CD14-positive monocyte (primary cell): ENCODE measurements around the gene ELMO1. TPM values are rescaled to one million over a fixed set of nuclear protein-coding genes. Genes with fewer than 3 reads are reported as not detected.

Source experiments
- DNase-seq, 3 donors: peaks; one replicate each; pipeline ENCODE4 v3.0.0-alpha.2; 2011 to 2022
- H2AFZ ChIP-seq: 2 replicates; pipeline ENCODE4 v1.6.0; 2012; ENCODE audit warnings: mild to moderate bottlenecking, low read depth, low read length, inconsistent platforms; ENCODE audit not compliant: insufficient read depth, poor library complexity, severe bottlenecking
- H3K27ac ChIP-seq, 2 donors: 1 replicate in 1 of 2; 2 replicates in 1 of 2; pipeline ENCODE4 v1.5.1; 2012 to 2013; ENCODE audit warnings: low read length in 2 of 2, control low read depth in 1 of 2, inconsistent platforms in 1 of 2, low read depth in 1 of 2, mild to moderate bottlenecking in 1 of 2
- H3K27me3 ChIP-seq, 2 donors: one replicate each; pipeline versions ENCODE4 v1.6.0 to v1.6.1; 2011 to 2013; ENCODE audit warnings: low read length in 2 of 2; ENCODE audit not compliant: control insufficient read depth in 2 of 2, insufficient read depth in 2 of 2
- H3K36me3 ChIP-seq, 2 donors: replicated peaks in 1 of 2; 1 replicate in 1 of 2; 2 replicates in 1 of 2; pipeline versions ENCODE4 v1.5.1 to v1.6.1; 2012 to 2013; ENCODE audit warnings: low read length in 2 of 2, control low read depth in 1 of 2, inconsistent platforms in 1 of 2, mild to moderate bottlenecking in 1 of 2; ENCODE audit not compliant: insufficient read depth in 2 of 2, control insufficient read depth in 1 of 2
- H3K4me1 ChIP-seq, 2 donors: 1 replicate in 1 of 2; 2 replicates in 1 of 2; pipeline versions ENCODE4 v1.5.1 to v1.6.1; 2012 to 2013; ENCODE audit warnings: low read length in 2 of 2, control low read depth in 1 of 2, inconsistent platforms in 1 of 2, mild to moderate bottlenecking in 1 of 2, moderate library complexity in 1 of 2; ENCODE audit not compliant: insufficient read depth in 2 of 2, control insufficient read depth in 1 of 2
- H3K4me2 ChIP-seq: replicated peaks from 2 replicates; pipeline ENCODE3; 2012; ENCODE audit warnings: low read length, moderate library complexity, mild to moderate bottlenecking; ENCODE audit not compliant: poor library complexity, severe bottlenecking; ENCODE audit errors: extremely low read depth
- H3K4me3 ChIP-seq, 3 experiments: fragments of 200-600 bp in 1 of 3; sonication (generic) in 1 of 3; replicated peaks in 1 of 3; 1 replicate in 2 of 3; 2 replicates in 1 of 3; pipeline ENCODE4 v1.5.1; 2011 to 2013; ENCODE audit warnings: low read length in 3 of 3, mild to moderate bottlenecking in 3 of 3, control low read depth in 2 of 3, low read depth in 2 of 3, inconsistent platforms in 1 of 3, moderate library complexity in 1 of 3
- H3K79me2 ChIP-seq: 2 replicates; pipeline ENCODE4 v1.6.0; 2012; ENCODE audit warnings: mild to moderate bottlenecking, control low read depth, inconsistent platforms, low read length, moderate library complexity; ENCODE audit not compliant: insufficient read depth
- H3K9ac ChIP-seq: 2 replicates; pipeline ENCODE4 v1.6.0; 2017; ENCODE audit warnings: low read length, mild to moderate bottlenecking; ENCODE audit not compliant: insufficient read depth, poor library complexity, severe bottlenecking
- H3K9me3 ChIP-seq, 2 donors: replicated peaks in 1 of 2; 1 replicate in 1 of 2; 2 replicates in 1 of 2; pipeline versions ENCODE4 v1.5.1 to v1.6.1; 2012 to 2013; ENCODE audit warnings: low read length in 2 of 2, control low read depth in 1 of 2; ENCODE audit not compliant: control insufficient read depth in 1 of 2, insufficient read depth in 1 of 2
- H4K20me1 ChIP-seq: 2 replicates; pipeline ENCODE4 v1.6.0; 2012; ENCODE audit warnings: mild to moderate bottlenecking, low read length, control low read depth, moderate library complexity; ENCODE audit not compliant: insufficient read depth
- H3K27ac Mint-ChIP-seq, 7 donors: one replicate each; pipeline ENCODE4 v1.8.0; 2020; ENCODE audit warnings: mild to moderate bottlenecking in 7 of 7, mixed read lengths in 7 of 7, moderate library complexity in 6 of 7, inconsistent platforms in 2 of 7
- H3K27me3 Mint-ChIP-seq, 3 donors: one replicate each; pipeline ENCODE4 v1.8.0; 2021 to 2022; ENCODE audit warnings: low read depth in 3 of 3, mild to moderate bottlenecking in 3 of 3, mixed read lengths in 3 of 3, moderate library complexity in 3 of 3, inconsistent platforms in 1 of 3
- H3K36me3 Mint-ChIP-seq, 2 donors: one replicate each; pipeline ENCODE4 v1.8.0; 2020; ENCODE audit warnings: mixed read lengths in 2 of 2, inconsistent platforms in 1 of 2, mild to moderate bottlenecking in 1 of 2
- H3K4me1 Mint-ChIP-seq: one replicate; pipeline ENCODE4 v1.8.0; 2020; ENCODE audit warnings: mild to moderate bottlenecking, mixed read lengths
- H3K4me3 Mint-ChIP-seq, 2 donors: one replicate each; pipeline ENCODE4 v1.8.0; 2020; ENCODE audit warnings: mild to moderate bottlenecking in 2 of 2, mixed read lengths in 2 of 2, moderate library complexity in 1 of 2
- H3K9me3 Mint-ChIP-seq, 7 donors: one replicate each; pipeline ENCODE4 v1.8.0; 2020 to 2022; ENCODE audit warnings: mixed read lengths in 7 of 7, mild to moderate bottlenecking in 6 of 7, moderate library complexity in 6 of 7, inconsistent platforms in 2 of 7
- WGBS: methylation state at CpG from one replicate; pipeline ENCODE4 v1.1.5; 2013; ENCODE audit warnings: missing lambda C conversion rate; ENCODE audit not compliant: insufficient coverage; 5-methylcytosine and 5-hydroxymethylcytosine counted together
- intact Hi-C, 2 donors: fragments of 100-400 bp; cut with micrococcal nuclease; formaldehyde crosslinking; loops; one replicate each; pipeline versions ENCODE4 v1.15.0 to v1.15.1; 2023
- polyA plus RNA-seq, 3 donors: library from polyadenylated mRNA; depleted of rRNA in 1 of 3; unstranded in 2 of 3; stranded (reverse) in 1 of 3; fragments of 300-500 nt in 2 of 3; fragments of >200 nt in 1 of 3; fragmentation: Illumina TruSeq in 2 of 3; gene quantifications; 1 replicate in 2 of 3; 2 replicates in 1 of 3; pipeline ENCODE4 v1.2.3, GENCODE V29; 2012 to 2021
- TF ChIP-seq, protein P1 (sequence below): fragments of 200-600 bp; IDR thresholded peaks from one replicate; pipeline ENCODE4 v1.8.0; 2022; ENCODE audit warnings: antibody characterized with exemption, mild to moderate bottlenecking

Gene ELMO1
- polyA plus RNA-seq, 3 donors = 46.6 to 50.2 (median 46.7) TPM

DNA sequence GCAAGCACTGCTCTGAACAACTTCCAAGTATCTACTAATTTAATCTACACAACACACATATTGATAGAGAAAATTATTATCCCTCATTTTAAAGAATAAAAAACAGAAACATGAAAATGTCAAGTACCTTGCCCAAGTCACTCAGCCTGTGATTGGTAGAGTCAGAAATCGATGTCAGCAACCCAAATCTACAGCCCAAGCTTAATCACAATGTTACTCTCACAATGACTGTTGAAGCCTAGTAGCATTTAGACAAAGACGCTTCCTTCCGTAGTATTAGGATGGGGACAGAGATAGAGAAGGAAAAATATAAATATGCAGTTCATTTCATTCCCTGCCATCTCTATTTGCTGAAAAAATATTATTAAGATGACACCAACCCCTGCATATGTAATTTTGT, 242.5 kb downstream of the ELMO1 start:
- Mint-ChIP-seq H3K27me3 (peaks cover 0 to 1% (median 0%) of the 10 kb centered on the region in 3 donors), H3K4me3 (no peak overlapping the region), H3K4me1 (peaks cover 20% of the 10 kb centered on the region), H3K9me3 (peaks cover 0 to 3% (median 0%) of the 10 kb centered on the region in 7 donors), H3K36me3 (peaks cover 63 to 70% of the 10 kb centered on the region in 2 donors), H3K27ac (peak overlapping the region in 1 of 7 donors; percentile 7)
- H4K20me1 ChIP-seq = peaks cover 19% of the 10 kb centered on the region
- H3K9ac ChIP-seq = no peak overlapping the region
- no peak for DNase-seq
- WGBS = no CpG with 5 or more reads among the region's 3 CpGs
- H3K27ac ChIP-seq = no peak overlapping the region
- no peaks in the 10 kb centered on the region for H3K9me3 ChIP-seq
- intact Hi-C loops = loop anchor here (10.0 kb wide), 3 partner anchors 299 to 721 kb away; no protein-coding TSS in a partner anchor
- peaks cover 11 to 15% of the 10 kb centered on the region in 2 donors for H3K4me1 ChIP-seq
- no peaks in the 10 kb centered on the region for H3K27me3 ChIP-seq
- no peaks in the 10 kb centered on the region for H3K79me2 ChIP-seq
- no peak overlapping the region for H3K4me3 ChIP-seq
- peaks cover 25 to 78% of the 10 kb centered on the region in 2 donors for H3K36me3 ChIP-seq
- TF ChIP-seq, protein P1, sequence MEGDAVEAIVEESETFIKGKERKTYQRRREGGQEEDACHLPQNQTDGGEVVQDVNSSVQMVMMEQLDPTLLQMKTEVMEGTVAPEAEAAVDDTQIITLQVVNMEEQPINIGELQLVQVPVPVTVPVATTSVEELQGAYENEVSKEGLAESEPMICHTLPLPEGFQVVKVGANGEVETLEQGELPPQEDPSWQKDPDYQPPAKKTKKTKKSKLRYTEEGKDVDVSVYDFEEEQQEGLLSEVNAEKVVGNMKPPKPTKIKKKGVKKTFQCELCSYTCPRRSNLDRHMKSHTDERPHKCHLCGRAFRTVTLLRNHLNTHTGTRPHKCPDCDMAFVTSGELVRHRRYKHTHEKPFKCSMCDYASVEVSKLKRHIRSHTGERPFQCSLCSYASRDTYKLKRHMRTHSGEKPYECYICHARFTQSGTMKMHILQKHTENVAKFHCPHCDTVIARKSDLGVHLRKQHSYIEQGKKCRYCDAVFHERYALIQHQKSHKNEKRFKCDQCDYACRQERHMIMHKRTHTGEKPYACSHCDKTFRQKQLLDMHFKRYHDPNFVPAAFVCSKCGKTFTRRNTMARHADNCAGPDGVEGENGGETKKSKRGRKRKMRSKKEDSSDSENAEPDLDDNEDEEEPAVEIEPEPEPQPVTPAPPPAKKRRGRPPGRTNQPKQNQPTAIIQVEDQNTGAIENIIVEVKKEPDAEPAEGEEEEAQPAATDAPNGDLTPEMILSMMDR = no peak
- H2AFZ ChIP-seq = no peak overlapping the region
- no peak overlapping the region for H3K4me2 ChIP-seq

DNA sequence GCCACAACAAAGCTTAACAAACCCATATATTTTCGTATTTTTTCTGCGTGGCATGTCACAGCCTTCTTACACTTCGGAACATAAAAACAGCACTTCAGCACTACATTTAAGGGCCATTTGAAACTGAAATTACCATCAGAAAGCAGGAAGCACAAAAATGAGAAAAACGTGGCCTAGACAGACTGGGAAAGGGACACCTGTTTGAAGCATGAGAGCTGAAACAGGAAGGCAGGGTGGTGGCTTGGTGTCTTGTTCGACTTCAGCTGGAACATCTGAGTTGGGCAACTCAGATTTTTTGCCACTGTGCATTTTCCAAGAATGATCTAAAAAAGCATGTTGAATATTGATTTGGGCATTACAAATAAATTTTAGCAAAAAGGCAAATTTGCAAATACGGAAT, 243.2 kb downstream of the ELMO1 start:
- Histone ChIP-seq H3K4me2 (no peak overlapping the region), H3K36me3 (peaks cover 22 to 74% of the 10 kb centered on the region in 2 donors), H3K27me3 (no peaks in the 10 kb centered on the region), H4K20me1 (peaks cover 25% of the 10 kb centered on the region), H3K27ac (no peak overlapping the region), H3K9me3 (no peaks in the 10 kb centered on the region), H3K4me3 (no peak overlapping the region), H2AFZ (no peak overlapping the region), H3K9ac (no peak overlapping the region), H3K79me2 (no peaks in the 10 kb centered on the region), H3K4me1 (peaks cover 11 to 15% of the 10 kb centered on the region in 2 donors)
- peaks cover 0 to 3% (median 0%) of the 10 kb centered on the region in 7 donors for H3K9me3 Mint-ChIP-seq
- peak overlapping the region in 1 of 7 donors; percentile 6 for H3K27ac Mint-ChIP-seq
- TF ChIP-seq, protein P1 = no peak
- peaks cover 0 to 1% (median 0%) of the 10 kb centered on the region in 3 donors for H3K27me3 Mint-ChIP-seq
- DNase-seq = no peak
- intact Hi-C loops = loop anchor here (10.0 kb wide), 3 partner anchors 299 to 721 kb away; no protein-coding TSS in a partner anchor
- peaks cover 61 to 69% of the 10 kb centered on the region in 2 donors for H3K36me3 Mint-ChIP-seq
- peaks cover 20% of the 10 kb centered on the region for H3K4me1 Mint-ChIP-seq
- no peak overlapping the region for H3K4me3 Mint-ChIP-seq
- 40% methylated on average over 5 of the region's 6 CpGs for WGBS
